HG03469 (cell line): ENCODE measurements around the gene DIAPH1.

Experiments
- ATAC-seq: cut with Tn5 transposase; IDR thresholded peaks from one replicate; pipeline ENCODE4 v1.9.1; 2021; ENCODE audit warnings: mild to moderate bottlenecking, moderate library complexity, moderate number of reproducible peaks; ENCODE audit not compliant: unreplicated experiment

Gene DIAPH1

DNA sequence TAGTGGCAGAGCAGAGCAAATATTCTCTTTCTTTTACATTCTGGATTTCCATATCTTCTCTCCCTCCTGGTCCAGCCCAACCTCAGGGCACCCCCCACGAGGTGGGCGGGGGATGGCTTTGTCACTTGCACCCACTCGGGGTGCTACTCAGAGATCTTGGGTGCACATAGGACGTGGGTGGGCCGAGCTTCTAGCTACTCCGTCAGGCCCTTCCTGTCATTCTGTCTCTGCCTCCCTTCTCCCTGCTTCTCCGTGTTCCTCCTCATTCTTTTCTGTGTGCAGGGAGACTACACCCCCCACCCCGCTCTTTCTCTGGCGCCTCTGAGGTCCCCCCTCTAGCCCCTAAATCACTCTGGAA, 110.4 kb downstream of the DIAPH1 start:
- ATAC-seq = no peak

DNA sequence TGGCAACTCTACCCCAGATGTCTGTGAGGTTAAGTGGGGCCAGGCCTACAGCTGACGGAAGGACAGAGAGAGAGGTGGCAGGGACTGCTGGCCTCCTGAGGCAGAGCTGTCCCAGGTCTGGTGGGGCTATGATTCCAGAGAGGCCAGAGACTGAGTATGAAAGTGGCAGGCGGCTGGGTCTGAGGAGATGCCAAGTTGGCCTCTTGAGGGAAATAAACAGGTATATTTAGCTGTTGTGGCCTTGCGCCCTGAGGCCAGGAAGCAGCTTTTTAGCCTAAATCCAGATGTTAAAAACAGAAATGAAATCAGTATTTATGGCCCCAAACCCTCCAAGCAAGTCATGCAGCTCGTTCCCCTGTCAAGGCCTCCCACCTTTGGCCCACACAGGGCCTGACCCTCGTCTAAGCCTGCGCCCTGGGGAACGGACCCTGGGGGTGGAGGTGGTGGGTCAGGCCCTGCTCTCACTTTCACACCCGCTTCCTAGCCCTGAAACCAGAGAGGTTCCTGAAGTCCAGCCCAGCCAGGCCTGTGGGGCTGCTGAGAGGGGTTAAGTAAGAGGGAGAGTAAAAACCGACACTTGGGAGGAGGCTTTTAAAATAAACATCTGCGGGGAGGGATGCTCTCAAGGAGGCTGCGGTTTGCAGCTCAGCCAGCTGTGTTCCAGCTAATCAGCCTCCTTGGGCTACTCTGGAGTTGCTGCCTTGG, 111.3 kb downstream of the DIAPH1 start:
- ATAC-seq = peak; percentile 31

DNA sequence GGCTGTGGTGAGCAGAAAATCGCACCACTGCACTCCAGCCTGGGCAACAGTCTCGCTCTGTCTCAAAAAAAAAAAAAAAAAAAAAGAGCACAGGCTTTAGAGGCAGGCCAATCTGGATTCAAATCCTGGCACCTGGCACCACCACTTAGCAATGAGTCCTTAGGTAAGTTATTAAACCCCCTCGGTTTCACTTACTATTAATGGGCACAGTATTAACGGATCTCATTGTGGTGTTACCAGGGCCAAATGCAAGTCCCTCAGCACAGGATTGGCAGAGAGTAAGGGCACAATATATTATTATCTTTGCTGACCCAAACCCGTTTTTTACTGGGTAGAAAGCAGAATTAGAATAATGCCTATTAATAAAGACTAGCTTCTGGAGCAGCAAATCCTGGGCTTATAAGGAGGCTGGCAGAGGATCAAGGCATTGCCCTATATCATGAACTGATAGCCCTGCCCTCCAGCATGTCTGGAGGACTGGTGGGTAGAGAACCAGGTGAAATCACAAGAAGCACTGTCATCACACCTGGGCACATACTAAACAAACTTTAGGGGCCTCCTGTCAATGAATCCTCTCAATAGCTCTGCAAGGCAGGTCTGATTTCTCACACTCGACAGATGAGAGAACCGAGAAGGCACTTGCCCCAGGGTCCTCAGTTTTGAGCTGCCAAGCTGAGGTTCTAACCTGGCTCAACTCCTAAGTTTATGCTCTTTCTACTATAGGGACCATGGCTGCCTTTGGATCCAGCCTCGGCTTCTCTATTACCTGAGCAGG, 112.2 kb downstream of the DIAPH1 start:
- ATAC-seq = no peak

DNA sequence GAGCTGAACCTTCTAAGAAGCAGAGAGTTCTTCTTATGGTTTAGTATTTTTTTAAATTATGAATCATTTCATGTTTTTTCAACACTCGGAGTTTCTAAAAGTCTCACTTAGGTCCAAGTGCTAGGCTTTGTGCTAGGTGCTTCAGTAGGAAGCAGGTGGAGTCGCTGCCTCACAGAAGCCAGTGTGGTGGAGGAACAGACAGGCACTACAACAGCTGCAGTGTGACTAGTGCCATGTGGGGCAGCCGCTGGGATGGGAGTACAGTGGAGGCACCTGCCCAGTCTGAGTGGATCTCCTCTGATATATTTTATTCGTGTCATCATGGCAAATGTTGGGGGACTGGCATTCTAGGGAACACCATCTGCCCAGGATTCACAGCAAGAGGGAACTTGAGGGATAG, 114.6 kb downstream of the DIAPH1 start:
- ATAC-seq = no peak

DNA sequence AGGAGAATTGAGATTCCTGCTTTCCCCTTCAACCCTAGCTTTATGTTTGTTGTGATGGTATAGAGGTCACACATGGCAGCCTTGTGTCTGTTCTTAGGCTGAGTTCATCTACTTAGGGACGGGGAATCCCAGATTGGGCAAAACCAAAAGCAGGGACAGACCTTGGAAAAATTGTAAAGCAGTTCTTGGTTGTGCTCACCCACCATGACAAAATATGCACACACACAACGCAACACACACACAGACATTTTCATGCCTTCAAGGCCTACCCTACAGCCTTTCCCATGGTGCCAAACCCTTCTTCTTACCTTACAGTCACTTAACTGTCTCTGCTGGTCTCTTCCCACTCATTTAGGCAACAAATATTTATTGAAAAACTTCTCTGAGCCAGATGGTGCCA, 115.1 kb downstream of the DIAPH1 start:
- no peak for ATAC-seq

DNA sequence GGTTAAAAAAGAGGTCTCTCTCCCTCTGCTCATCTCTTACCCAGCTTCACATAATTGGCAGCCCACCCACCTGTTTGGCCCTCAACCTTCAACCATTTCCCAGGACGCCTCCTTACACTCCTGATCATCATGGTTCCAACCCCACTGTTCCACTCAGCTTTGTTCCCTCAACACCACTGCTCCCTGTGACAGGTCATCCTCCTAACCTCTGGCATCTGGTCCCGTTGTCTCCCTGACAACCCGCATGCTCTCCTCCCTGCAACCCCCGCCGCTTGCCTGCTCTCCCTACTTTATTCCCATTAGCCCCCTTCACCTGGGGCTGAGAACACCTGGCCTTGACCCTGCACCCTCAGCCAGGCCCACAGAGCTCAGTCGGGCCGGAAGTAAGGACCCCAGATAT, 117.0 kb downstream of the DIAPH1 start:
- no peak for ATAC-seq

DNA sequence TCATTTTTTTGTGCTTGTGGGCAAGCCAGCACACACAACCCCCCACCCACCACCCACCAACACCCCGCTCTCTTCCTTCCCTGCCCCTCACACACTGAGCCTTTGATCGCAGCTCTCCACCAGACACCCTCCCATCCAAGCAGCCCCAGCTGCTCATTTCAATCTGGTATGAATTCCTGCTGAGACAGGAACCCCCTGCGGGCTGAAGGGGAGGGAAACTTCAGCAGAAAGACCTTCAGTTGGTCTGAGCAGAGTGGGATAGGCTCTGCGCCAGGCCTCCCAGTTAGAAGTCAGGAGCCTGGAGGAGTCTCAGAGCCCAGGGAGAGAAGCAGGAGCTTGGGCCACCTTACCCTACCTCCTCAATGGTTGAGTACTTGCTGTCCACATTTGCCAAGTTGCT, 122.8 kb downstream of the DIAPH1 start:
- ATAC-seq = no peak

DNA sequence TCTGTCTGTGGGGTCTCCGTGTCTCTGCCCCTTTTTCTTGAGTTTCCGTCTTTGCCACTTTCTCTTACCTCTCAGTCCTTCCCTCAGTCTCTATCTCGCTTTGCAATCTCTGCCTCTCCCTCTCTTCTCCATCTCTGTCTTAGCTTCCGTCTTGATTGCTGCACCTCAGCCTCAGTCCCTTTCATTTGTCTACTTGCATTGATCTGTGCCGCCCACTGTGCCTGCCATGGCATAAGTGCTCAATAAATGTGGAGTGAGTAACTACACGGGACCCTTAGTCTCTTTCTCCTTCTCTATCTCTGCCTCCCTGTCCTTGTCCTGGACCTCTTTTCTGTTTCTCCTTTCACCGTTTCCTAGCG, 123.4 kb downstream of the DIAPH1 start:
- no peak for ATAC-seq

DNA sequence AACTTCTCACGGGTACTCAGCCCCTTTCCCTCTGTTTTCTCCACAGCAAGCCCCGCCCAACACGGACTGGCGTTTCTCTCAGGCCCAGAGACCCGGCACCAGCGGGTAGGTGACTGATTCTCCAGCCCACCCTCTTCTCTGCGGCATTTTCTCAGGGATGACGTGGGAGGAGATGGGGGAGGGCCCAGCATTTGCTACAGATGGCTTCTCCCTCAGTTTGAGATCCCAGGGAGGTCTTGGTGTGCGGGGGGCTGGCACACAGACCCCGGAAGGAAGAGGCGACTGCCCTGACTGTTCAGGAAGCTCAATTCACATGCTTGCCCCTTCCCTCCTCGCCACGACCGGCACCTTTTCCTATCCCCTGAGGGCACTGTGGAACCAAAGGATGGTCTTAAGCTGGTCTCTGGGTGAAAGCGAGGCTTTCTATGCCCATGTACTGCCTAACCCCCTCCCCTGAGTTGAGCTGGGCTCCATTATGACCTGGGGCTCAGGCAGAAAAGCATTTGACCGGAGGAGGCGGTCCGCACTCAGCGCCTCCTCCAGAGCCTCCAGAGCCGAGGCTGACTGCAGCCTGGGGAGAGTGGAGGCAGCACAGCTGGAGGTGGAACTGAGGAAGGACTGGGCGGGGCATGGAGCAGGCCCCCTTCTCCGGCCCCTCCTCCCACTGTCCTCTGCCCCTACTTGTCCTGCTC, 123.9 kb downstream of the DIAPH1 start:
- ATAC-seq = no peak

DNA sequence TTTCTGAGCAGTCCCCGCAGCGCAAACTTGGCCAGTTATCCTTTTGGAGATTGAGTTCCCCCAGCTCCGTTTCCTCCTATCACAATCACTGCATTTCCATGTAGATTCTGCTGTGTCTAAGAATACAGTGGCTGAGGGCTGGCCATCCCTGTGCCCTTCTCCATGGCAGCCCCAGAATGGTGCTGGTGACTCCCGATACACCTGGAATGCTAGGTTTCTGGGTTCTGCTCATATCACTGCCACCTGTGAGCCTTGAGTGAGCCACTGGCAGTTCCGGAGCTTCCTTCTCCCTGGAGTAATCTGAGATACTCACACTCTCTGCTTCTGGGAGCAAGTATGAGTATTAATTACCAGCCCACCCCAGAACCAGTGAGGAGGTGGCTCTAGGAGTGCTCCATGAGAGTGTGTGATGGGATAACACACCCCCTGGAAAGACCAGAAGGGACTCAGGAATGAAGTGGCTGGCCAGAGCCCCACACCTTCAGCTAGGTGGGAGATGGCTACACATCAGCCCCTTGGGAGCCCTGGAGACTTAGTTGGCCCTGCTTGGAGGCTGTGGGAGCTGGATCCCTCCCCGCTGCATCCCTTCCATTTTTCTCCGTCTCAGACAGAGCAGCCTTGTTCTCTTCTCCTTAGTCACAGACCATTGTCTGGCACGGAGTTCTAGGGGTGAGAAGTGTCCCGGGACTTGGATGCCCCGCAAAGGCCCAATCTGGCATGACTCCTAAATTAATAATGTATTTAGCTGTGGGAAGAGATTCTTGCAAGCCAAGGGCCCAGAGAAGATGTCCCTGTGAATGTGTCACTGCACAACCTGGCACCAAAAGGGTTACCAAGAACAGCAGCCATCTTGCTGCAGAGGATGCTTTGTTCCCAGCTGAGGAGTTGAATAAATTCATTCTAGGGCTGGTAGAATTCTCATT, 125.0 kb downstream of the DIAPH1 start:
- ATAC-seq = no peak

DNA sequence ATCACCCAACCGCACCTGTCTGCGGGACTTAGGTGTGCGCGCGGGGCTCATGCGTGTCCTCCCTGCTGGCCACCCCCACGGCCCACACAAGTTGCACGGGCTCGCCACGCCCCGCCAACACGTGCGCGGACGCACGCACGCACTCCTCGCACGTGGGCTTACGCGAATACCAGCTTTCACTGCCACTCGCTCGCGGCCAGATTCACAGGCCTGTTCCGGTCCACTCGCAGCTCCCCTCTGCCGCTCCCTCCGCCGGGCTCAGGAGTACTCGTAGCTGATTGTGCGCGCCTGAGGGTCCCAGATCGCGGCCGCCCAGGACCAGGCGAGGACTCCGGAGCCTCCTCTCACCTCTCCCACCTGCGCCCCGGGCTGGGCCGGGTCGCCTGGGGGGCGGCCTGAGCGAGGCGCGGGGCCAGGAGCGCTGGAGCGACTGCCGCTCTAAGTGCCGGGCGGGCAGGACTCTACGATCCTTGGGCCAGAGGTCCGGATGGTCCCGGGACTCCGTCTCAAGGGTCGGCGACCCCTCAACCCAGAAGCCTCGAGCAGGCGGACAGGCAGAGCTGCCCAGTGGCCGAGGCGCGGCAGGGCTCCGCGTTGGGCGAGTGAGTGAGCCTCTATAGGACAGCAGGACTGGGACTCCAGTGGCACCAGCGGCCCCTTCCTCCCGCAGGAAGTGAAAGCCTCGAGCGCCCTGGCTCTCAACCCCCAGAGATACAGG, 126.5 kb downstream of the DIAPH1 start:
- ATAC-seq = no peak

DNA sequence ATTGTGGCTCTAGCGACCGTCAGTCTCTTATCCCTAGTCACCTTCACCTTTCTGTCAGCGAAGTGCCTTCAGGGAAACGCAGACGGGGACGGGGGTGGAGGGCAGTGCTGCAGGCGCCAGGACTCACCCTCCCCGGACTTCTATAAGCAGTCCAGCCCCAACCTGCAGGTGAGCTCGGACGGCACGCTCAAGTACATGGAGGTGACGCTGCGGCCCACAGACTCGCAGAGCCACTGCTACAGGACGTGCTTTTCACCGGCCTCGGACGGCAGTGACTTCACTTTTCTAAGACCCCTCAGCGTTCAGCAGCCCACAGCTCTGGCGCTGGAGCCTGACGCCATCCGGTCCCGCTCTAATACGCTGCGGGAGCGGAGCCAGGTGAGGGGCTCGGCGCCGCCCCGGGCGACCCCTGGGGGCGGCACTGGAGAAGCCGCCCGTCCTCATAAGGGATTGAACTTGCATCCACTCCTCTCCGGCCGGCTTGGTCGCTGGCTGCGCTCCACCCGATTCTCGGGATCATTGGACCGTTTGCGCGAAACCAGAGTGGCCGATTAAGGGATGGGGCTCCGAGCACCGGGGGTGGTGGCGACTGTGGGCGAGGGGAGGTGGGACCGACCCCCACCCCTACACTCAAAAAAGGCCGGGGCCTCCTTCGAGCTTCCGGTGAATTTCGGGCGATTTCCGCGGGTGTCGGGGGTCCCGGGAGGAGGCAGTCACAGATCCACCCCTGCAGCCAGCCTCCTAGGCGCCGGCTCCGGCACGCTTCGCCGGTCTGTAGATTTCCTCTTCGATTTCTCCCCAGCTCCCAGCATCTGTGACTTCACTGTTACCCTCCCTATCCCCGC, 127.3 kb downstream of the DIAPH1 start:
- ATAC-seq = no peak

DNA sequence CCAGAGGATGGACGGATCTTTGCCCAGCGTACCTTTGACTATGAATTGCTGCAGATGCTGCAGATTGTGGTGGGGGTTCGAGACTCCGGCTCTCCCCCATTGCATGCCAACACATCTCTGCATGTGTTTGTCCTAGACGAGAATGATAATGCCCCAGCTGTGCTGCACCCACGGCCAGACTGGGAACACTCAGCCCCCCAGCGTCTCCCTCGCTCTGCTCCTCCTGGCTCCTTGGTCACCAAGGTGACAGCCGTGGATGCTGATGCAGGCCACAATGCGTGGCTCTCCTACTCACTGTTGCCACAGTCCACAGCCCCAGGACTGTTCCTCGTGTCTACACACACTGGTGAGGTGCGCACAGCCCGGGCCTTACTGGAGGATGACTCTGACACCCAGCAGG, 128.0 kb downstream of the DIAPH1 start:
- ATAC-seq = no peak

DNA sequence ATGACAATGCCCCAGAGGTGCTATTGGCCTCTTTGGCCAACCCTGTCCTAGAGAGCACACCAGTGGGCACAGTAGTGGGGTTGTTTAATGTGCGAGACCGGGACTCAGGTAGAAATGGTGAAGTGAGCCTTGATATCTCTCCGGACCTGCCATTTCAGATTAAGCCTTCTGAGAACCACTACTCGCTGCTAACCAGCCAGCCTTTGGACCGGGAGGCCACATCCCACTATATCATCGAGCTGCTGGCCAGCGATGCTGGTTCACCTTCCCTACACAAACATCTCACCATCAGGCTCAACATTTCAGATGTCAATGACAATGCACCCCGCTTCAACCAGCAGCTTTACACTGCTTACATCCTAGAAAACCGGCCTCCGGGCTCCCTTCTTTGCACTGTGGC, 128.5 kb downstream of the DIAPH1 start:
- ATAC-seq = no peak

DNA sequence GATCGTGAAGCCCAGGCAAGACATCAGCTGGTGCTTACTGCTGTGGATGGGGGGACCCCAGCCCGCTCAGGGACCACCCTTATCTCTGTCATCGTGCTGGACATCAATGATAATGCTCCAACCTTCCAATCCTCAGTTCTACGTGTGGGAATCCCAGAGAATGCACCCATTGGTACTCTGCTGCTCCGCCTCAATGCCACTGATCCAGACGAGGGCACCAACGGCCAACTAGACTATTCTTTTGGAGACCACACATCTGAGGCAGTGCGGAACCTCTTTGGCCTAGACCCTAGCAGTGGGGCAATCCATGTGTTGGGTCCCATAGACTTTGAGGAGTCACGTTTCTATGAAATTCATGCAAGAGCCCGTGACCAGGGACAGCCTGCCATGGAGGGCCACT, 129.0 kb downstream of the DIAPH1 start:
- no peak for ATAC-seq

DNA sequence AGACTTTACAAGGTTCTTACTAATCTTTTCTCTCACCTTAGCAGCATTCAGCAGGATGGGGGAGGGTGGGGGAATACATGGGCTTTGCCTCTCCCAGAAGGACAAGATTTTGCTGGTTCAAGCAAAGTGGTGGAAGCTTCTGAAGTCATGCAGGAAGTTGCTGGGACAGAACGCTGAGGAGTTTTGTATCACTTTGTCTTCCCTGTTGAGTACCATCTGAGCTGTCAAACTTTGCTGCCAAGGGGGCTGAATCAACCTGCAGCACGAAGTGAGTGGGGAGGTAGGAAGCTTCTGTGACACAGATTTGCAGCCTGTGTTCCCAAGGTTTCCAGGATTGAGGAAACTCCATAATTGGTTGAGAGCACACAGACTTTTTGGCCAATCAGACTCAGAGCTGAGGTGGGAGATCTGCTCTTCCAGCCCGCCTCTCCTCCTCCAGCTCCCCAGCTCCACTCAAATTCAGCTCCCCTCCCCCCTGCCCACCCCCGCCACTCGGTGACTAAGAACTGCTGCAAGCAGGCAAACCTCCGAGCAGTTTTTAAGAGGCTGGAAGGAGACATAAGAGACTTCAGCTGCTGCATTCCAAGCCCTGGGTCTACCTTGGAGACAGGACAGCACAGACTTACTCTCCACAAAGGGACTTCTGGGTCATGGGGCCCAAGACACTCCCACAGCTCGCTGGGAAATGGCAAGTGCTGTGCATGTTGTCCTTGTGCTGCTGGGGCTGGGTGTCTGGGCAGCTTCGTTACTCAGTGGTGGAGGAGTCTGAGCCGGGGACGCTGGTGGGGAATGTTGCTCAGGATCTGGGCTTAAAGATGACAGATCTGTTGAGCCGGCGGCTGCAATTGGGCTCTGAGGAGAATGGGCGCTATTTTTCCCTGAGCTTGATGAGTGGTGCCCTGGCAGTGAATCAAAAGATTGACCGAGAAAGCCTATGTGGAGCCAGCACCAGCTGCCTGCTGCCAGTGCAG, 129.9 kb downstream of the DIAPH1 start, which contains the start of gene PCDHGC5:
TSS of gene PCDHGC5 (plus strand) at position 491 of the 971 bp plus-strand sequence. CDS start at position 651, 160 bp downstream.
- no peak for ATAC-seq

DNA sequence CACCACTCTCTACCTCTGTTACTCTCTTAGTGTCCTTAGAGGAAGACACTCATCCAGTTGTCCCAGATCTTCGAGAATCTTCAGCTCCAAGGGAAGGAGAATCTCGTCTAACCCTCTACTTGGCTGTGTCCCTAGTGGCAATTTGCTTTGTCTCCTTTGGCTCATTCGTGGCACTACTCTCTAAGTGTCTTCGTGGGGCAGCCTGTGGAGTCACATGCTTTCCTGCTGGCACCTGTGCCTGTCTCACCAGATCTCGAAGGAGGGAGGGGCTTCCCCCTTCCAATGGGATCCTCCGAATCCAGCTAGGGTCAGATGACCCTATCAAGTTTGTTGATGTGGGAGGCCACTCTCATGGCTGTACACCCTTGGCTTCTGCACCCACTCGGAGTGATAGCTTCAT, 131.7 kb downstream of the DIAPH1 start:
- ATAC-seq = no peak

DNA sequence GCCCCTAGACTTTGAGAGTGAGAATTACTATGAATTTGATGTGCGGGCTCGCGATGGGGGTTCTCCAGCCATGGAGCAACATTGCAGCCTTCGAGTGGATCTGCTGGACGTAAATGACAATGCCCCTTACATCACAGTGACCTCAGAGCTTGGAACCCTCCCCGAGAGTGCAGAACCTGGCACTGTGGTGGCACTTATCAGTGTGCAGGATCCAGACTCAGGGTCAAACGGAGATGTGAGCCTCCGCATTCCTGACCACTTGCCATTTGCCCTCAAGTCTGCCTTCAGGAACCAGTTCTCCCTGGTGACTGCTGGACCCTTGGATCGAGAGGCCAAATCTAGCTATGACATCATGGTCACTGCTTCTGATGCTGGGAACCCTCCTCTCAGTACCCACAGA, 132.7 kb downstream of the DIAPH1 start:
- ATAC-seq = no peak
